Body of pancreas (tissue), 4 donors: ENCODE measurements around the gene PLEKHD1. TPM values are rescaled to one million over a fixed set of nuclear protein-coding genes. Genes with fewer than 3 reads are reported as not detected.

Experiments
- ATAC-seq: fragments of 150-250 bp; one replicate; pipeline ENCODE4 v1.9.1; 2016
- DNase-seq, 4 donors: peaks; one replicate each; pipeline ENCODE4 v3.0.0-alpha.2; 2019
- H3K27ac ChIP-seq, 4 donors: fragments of 200-600 bp; sonication (generic); 1 replicate in 3 of 4; 2 replicates in 1 of 4; pipeline versions ENCODE4 v1.5.1 to v1.6.1; 2016 to 2019; ENCODE audit warnings: mild to moderate bottlenecking in 1 of 4, mixed read lengths in 1 of 4, moderate library complexity in 1 of 4
- H3K27me3 ChIP-seq, 2 donors: fragments of 200-600 bp; sonication (generic); one replicate each; pipeline ENCODE4 v1.6.0; 2016; ENCODE audit warnings: mild to moderate bottlenecking in 1 of 2
- H3K36me3 ChIP-seq, 2 donors: fragments of 200-600 bp; sonication (generic); replicated peaks in 1 of 2; 2 replicates each; pipeline ENCODE4 v1.5.1; 2016; ENCODE audit warnings: low read depth in 2 of 2; ENCODE audit not compliant: insufficient read depth in 1 of 2
- H3K4me1 ChIP-seq: fragments of 200-600 bp; sonication (generic); one replicate; pipeline ENCODE4 v1.6.0; 2016
- H3K4me3 ChIP-seq, 2 donors: fragments of 200-600 bp; sonication (generic); 1 replicate in 1 of 2; 2 replicates in 1 of 2; pipeline ENCODE4 v1.5.1; 2016 to 2019
- H3K9me3 ChIP-seq, 3 donors: fragments of 200-600 bp; sonication (generic); 1 replicate in 2 of 3; 2 replicates in 1 of 3; pipeline ENCODE4 v1.5.1; 2016
- CTCF ChIP-seq, 7 experiments: fragments of 450-650 bp in 4 of 7; fragments of 200-600 bp in 3 of 7; sonication (generic) in 3 of 7; IDR thresholded peaks; one replicate each; pipeline ENCODE4 v1.5.1; 2016 to 2019; ENCODE audit warnings: antibody characterized with exemption in 7 of 7
- POLR2A ChIP-seq, 3 donors: fragments of 450-650 bp; IDR thresholded peaks; one replicate each; pipeline ENCODE4 v1.6.1; 2016; ENCODE audit warnings: antibody characterized with exemption in 3 of 3, mild to moderate bottlenecking in 2 of 3
- WGBS, 2 donors: methylation state at CpG; one replicate each; pipeline ENCODE4 v1.1.5; 2017; 5-methylcytosine and 5-hydroxymethylcytosine counted together
- intact Hi-C: fragments of 100-400 bp; cut with DNase I; formaldehyde crosslinking; loops from one replicate; pipeline ENCODE4 v1.15.1; 2023
- total RNA-seq, 2 donors: library from RNA; depleted of rRNA; stranded (reverse); fragments of >200 nt; gene quantifications; one replicate each; pipeline ENCODE4 v1.1.0, GENCODE V29; 2016

The PLEKHD1 gene
- total RNA-seq, 2 donors from 2014 or later, result under 0.01 to 2.0 TPM

- Histone ChIP-seq H3K36me3 (peaks cover 0 to 4% of the 10 kb centered on the region in 2 donors), H3K4me1 (no peaks in the 10 kb centered on the region), H3K4me3 (no peak overlapping the region), H3K9me3 (no peaks in the 10 kb centered on the region), H3K27ac (no peak overlapping the region), H3K27me3 (no peaks in the 10 kb centered on the region)
- no peak for DNase-seq
- 95 to 98% methylated on average over 8 of the region's 8 CpGs for WGBS, 2 donors
- no peak for ATAC-seq
- intact Hi-C loops, result no loop called here
- no peak for TF ChIP-seq POLR2A (IDR thresholded peaks at IDR 0.05)
- TF ChIP-seq CTCF (IDR thresholded peaks at IDR 0.05), result no peak
Observed at GRCh38 chr14:69449216-69449615, 35.3 kb upstream of the PLEKHD1 start.

GRCh38 chr14:69451941-69452340, 32.6 kb upstream of the PLEKHD1 start:
- H3K4me1 ChIP-seq, result no peaks in the 10 kb centered on the region
- H3K4me3 ChIP-seq, result no peak overlapping the region
- H3K9me3 ChIP-seq, result no peaks in the 10 kb centered on the region
- intact Hi-C loops, result no loop called here
- no peak for DNase-seq
- no peak for ATAC-seq
- 54 to 60% methylated on average over 2 of the region's 2 CpGs for WGBS, 2 donors
- no peaks in the 10 kb centered on the region for H3K27me3 ChIP-seq
- TF ChIP-seq POLR2A (IDR thresholded peaks at IDR 0.05) (no peak), CTCF (IDR thresholded peaks at IDR 0.05) (no peak)
- H3K36me3 ChIP-seq, result peaks cover 0 to 10% of the 10 kb centered on the region in 2 donors
- no peak overlapping the region for H3K27ac ChIP-seq

- Histone ChIP-seq H3K27ac (no peak overlapping the region), H3K4me1 (no peaks in the 10 kb centered on the region), H3K4me3 (no peak overlapping the region), H3K36me3 (peaks cover 0 to 15% of the 10 kb centered on the region in 2 donors), H3K27me3 (no peaks in the 10 kb centered on the region), H3K9me3 (no peaks in the 10 kb centered on the region)
- WGBS, 2 donors, result 85 to 90% methylated on average over 10 to 11 of the region's 11 CpGs
- intact Hi-C loops, result no loop called here
- TF ChIP-seq POLR2A (IDR thresholded peaks at IDR 0.05), result no peak
- no peak for TF ChIP-seq CTCF (IDR thresholded peaks at IDR 0.05)
- DNase-seq, result no peak
- ATAC-seq, result no peak
Observed at GRCh38 chr14:69458350-69458749, 26.2 kb upstream of the PLEKHD1 start.

GRCh38 chr14:69459122-69459521, 25.4 kb upstream of the PLEKHD1 start:
- Histone ChIP-seq H3K9me3 (no peaks in the 10 kb centered on the region), H3K4me3 (no peak overlapping the region), H3K4me1 (no peaks in the 10 kb centered on the region), H3K27ac (no peak overlapping the region), H3K27me3 (no peaks in the 10 kb centered on the region), H3K36me3 (peaks cover 0 to 11% of the 10 kb centered on the region in 2 donors)
- WGBS, 2 donors, result 57 to 59% methylated on average over 1 of the region's 1 CpG
- intact Hi-C loops, result no loop called here
- DNase-seq, result no peak
- ATAC-seq, result no peak
- TF ChIP-seq POLR2A (IDR thresholded peaks at IDR 0.05) (no peak), CTCF (IDR thresholded peaks at IDR 0.05) (no peak)

GRCh38 chr14:69460093-69460701, 24.3 kb upstream of the PLEKHD1 start:
- peaks cover 0 to 9% of the 10 kb centered on the region in 2 donors for H3K36me3 ChIP-seq
- H3K9me3 ChIP-seq, result no peaks in the 10 kb centered on the region
- 26 to 27% methylated on average over 4 of the region's 4 CpGs for WGBS, 2 donors
- H3K4me1 ChIP-seq, result no peaks in the 10 kb centered on the region
- intact Hi-C loops, result no loop called here
- no peak for TF ChIP-seq POLR2A (IDR thresholded peaks at IDR 0.05)
- peak; percentile 16 to 89 (median 82) for TF ChIP-seq CTCF (IDR thresholded peaks at IDR 0.05)
- H3K4me3 ChIP-seq, result no peak overlapping the region
- ATAC-seq, result peak; percentile 91
- no peak overlapping the region for H3K27ac ChIP-seq
- peak; percentile 71 to 82 (median 78) for DNase-seq
- no peaks in the 10 kb centered on the region for H3K27me3 ChIP-seq
